ENCODE data around the gene ARHGAP30. TPM values are rescaled to one million over a fixed set of nuclear protein-coding genes. Genes with fewer than 3 reads are reported as not detected.

ARHGAP30 gene
- total RNA-seq, 2 donors from 2014 or later, result 1.4 to 4.6 TPM

DNA sequence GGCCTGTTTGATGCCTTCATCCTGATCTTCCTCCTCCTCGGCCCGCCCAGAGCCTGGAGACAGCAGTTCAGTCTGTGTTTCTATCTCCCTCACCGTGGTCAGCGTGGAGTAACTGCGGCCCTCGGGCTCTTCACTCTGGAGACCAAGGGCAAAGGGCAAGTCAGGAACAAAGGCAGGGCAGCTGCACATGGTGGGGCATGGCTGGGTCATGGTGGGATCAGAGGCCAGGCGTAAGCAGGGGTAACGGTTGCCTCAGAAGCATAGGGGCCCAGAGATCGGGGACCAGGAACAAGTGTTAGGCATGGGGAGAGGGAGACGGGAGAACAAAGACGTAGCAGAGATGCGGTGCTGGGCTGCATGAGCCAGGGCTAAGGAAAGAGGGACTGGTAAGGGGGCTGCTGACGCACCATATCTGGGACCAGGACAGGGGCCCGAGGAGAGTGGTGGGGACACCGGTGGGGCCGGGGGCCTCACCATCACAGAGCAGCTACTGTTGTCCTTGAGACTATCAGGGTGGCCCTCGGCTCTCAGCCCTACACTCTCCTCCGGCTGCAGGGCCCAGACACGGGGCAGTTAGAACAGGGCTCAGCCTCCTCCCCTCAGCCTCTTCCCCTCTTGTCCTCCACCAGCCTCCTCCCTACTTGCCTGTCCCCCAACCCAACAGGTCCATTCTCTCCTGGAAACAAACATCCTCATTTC lies 3.2 kb upstream of the ARHGAP30 start:
- Histone ChIP-seq H3K27ac (no peak overlapping the region), H3K27me3 (no peaks in the 10 kb centered on the region)
- TF ChIP-seq, protein P1, sequence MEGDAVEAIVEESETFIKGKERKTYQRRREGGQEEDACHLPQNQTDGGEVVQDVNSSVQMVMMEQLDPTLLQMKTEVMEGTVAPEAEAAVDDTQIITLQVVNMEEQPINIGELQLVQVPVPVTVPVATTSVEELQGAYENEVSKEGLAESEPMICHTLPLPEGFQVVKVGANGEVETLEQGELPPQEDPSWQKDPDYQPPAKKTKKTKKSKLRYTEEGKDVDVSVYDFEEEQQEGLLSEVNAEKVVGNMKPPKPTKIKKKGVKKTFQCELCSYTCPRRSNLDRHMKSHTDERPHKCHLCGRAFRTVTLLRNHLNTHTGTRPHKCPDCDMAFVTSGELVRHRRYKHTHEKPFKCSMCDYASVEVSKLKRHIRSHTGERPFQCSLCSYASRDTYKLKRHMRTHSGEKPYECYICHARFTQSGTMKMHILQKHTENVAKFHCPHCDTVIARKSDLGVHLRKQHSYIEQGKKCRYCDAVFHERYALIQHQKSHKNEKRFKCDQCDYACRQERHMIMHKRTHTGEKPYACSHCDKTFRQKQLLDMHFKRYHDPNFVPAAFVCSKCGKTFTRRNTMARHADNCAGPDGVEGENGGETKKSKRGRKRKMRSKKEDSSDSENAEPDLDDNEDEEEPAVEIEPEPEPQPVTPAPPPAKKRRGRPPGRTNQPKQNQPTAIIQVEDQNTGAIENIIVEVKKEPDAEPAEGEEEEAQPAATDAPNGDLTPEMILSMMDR (IDR thresholded peaks at IDR 0.05), result no peak

DNA sequence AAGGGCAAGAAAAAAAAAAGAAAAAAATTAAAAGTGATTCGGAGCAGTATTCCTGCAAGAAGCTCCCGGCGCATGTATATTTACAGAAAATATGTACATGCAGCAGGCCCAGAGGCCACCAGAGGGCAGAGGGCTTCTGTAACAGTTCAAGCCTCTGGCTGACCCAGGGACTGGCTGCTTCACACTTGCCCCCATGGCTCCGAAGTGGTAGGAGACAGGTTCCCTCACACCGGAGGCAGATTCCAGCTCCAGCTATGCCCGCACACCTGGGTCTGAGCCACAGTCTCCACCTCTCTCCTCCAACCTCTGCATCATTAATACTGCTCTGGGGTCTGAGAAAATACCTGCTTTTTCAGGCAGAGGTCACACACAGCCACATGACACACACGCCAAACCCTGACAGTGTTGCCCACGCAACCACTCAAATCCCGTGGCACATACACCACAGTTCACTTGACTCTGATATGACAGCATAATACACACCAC lies 2.2 kb upstream of the ARHGAP30 start:
- peak; percentile 77 for DNase-seq (ENCODE audit: low spot score)

More for the DNA sequence above, 3.2 kb upstream of the ARHGAP30 start:
- Histone ChIP-seq H3K4me1 (no peaks in the 10 kb centered on the region), H3K4me3 (no peak overlapping the region), H3K9me3 (no peaks in the 10 kb centered on the region), H3K36me3 (no peaks in the 10 kb centered on the region)
- DNase-seq (ENCODE audit: low spot score), result no peak

DNA sequence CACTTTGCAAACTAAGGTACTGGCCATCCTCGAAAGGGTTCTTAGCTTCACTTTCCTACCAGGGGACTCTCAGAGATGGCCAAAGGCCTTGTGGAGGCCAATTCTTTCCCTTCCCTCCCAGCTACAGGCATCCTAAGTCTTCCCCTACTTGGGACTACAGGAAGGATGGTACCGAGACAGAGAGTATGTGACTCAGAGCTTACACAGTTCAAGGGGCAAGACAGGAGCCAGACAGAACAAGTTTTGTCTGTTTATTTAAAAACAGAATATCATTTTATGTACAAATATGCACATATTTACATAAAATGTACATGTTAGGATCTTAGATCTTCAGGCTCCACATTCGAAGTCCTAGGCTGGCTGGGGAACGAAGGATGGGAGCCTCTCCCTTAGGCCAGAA lies 1.1 kb upstream of the ARHGAP30 start:
- Histone ChIP-seq H3K4me3 (no peak overlapping the region), H3K9me3 (no peaks in the 10 kb centered on the region), H3K27me3 (no peaks in the 10 kb centered on the region), H3K4me1 (no peaks in the 10 kb centered on the region), H3K27ac (no peak overlapping the region), H3K36me3 (no peaks in the 10 kb centered on the region)
- TF ChIP-seq, protein P1 (IDR thresholded peaks at IDR 0.05), result no peak
- no peak for DNase-seq (ENCODE audit: low spot score)

More for the DNA sequence above, 2.2 kb upstream of the ARHGAP30 start:
- Histone ChIP-seq H3K36me3 (no peaks in the 10 kb centered on the region), H3K4me1 (no peaks in the 10 kb centered on the region), H3K4me3 (no peak overlapping the region), H3K9me3 (no peaks in the 10 kb centered on the region), H3K27ac (no peak overlapping the region), H3K27me3 (no peaks in the 10 kb centered on the region)
- TF ChIP-seq, protein P1 (IDR thresholded peaks at IDR 0.05), result peak in 1 of 2 donors; percentile 57

DNA sequence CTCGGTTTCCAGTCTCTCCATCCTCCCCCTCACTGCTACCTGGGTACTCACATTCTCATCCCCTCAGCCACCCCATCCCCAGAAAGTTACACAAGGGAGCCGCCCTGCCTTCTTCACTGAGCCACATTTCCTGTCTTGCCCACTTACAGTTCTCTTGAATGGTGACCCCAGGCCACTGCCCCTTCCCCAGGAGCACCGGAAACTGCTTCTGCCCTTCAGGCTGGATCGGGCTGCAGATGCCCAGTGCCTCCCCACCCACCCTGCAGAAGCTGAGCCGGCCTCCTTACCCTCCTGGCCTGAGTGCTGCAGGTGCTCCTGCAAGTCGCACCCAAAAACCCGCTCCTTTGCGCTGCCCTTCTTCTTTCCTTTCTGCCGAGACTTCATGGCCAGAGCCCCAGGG lies 450 bp downstream of the ARHGAP30 start:
- no peaks in the 10 kb centered on the region for H3K36me3 ChIP-seq
- peak overlapping the region; percentile 30 to 35 for H3K27ac ChIP-seq
- H3K27me3 ChIP-seq, result no peaks in the 10 kb centered on the region
- H3K4me1 ChIP-seq, result no peaks in the 10 kb centered on the region
- TF ChIP-seq, protein P1 (IDR thresholded peaks at IDR 0.05), result no peak
- H3K9me3 ChIP-seq, result no peaks in the 10 kb centered on the region
- H3K4me3 ChIP-seq, result peak overlapping the region; percentile 10 to 37
- DNase-seq (ENCODE audit: low spot score), result no peak

DNA sequence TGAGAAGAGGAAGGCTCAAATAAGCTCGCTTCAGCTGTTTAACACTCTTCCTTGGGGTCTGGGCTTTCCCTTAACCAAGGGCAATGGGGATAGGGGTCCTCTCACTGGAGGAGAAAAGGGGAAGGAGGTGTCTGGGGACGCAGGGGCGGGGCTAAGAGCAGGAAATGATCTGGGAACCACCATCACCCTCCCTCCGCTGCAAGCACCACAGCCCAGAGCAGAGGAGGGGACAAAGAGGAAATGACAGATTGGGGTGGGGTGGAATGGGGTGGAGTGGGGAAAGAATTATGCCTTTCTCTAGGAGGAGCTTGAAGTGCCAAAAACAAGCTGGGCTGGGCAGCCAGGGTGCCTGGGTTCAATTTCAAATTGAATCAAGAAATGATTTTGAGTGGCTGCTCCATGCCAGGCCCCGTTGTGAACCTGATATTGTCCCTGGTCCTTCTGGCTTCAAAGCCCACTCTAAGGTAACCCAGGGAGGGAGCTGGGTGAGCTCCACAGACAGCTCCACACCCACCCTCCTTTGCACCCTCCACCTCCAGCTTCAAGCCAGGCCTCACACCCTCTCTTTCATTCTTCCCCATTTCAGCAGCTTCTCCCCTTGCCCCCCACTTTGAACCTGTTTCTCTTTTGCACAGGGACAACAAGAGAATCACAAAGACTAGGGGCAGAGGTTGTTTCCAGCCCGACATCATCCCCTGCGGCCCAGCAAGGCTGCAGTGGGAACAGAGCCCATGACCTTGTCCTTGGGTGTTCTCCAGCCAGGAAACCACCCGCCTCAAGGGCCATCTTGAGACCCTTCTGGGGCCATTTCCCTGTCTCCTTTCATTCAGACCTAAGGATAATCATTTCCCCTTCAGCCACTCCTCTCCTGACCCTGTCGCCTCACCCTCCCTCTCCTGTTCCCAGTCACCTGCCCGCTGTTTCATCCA lies 1.1 kb downstream of the ARHGAP30 start:
- Histone ChIP-seq H3K4me3 (peak overlapping the region; percentile 10 to 37), H3K4me1 (no peaks in the 10 kb centered on the region), H3K36me3 (no peaks in the 10 kb centered on the region), H3K9me3 (no peaks in the 10 kb centered on the region), H3K27ac (peak overlapping the region; percentile 30 to 35), H3K27me3 (no peaks in the 10 kb centered on the region)
- TF ChIP-seq, protein P1 (IDR thresholded peaks at IDR 0.05), result no peak
- DNase-seq (ENCODE audit: low spot score), result peak; percentile 68

Data from right atrium auricular region (tissue), 2 donors.